ENCODE measurements around the gene HSD17B7. TPM values are rescaled to one million over a fixed set of nuclear protein-coding genes. Genes with fewer than 3 reads are reported as not detected.

Gene HSD17B7
- polyA plus RNA-seq, 3 donors = 11.6 to 15.4 (median 11.9) TPM

DNA sequence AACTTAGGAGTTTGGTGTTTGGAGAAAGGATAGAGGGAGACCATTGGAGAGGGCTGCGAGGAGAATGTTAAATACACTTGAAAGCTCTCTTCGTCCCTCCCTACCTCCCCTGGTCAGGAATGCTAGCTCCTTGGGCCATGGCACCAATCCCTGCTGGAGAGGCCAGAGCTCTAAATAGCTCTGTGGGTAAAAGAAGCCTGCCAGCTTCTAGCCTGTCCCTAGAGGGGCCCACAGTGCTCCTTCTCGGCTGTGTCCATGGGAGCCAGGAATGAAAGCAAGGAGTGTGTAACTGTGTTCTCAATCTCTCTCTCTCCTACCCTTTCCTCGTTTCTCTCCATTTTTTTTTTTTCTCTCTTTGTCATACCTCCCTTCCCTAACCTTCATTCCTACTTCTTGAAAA, 70.6 kb downstream of the HSD17B7 start, which contains the start of gene CCDC190:
Gene CCDC190, minus strand, starts transcription at position 75 of the 400 bp plus-strand sequence. CDS start 1,529 bp downstream, outside the sequence.
- H3K9ac ChIP-seq (ENCODE audit: insufficient read depth, low read length, poor library complexity, severe bottlenecking) = no peak within 1 kb of the TSS
- peaks cover 0 to 5% of the 10 kb centered on the region in 2 donors for H3K27me3 ChIP-seq (ENCODE audit: control insufficient read depth in 2 of 2, insufficient read depth in 2 of 2, low read length in 2 of 2)
- H4K20me1 ChIP-seq (ENCODE audit: insufficient read depth, low read length) = no peaks in the 10 kb centered on the region
- Mint-ChIP-seq H3K4me3 (no peak within 1 kb of the TSS), H3K9me3 (peaks cover 0 to 6% (median 0%) of the 10 kb centered on the region in 7 donors), H3K36me3 (no peaks in the 10 kb centered on the region), H3K4me1 (no peaks in the 10 kb centered on the region), H3K27ac (no peak within 1 kb of the TSS), H3K27me3 (ENCODE audit: low read depth in 3 of 3) (peaks cover 2 to 20% (median 13%) of the 10 kb centered on the region in 3 donors)
- no peaks in the 10 kb centered on the region for H3K4me1 ChIP-seq (ENCODE audit: control insufficient read depth in 1 of 2, insufficient read depth in 2 of 2, low read length in 2 of 2)
- H3K36me3 ChIP-seq (replicated peaks in 1 of 2; ENCODE audit: control insufficient read depth in 1 of 2, insufficient read depth in 2 of 2, low read length in 2 of 2) = no peaks in the 10 kb centered on the region
- no peak within 1 kb of the TSS for H3K4me2 ChIP-seq (replicated peaks; ENCODE audit: extremely low read depth, low read length, poor library complexity, severe bottlenecking)
- DNase-seq = no peak
- no CpG with 5 or more reads among the region's 4 CpGs for WGBS (ENCODE audit: insufficient coverage)
- H3K9me3 ChIP-seq (replicated peaks in 1 of 2; ENCODE audit: control insufficient read depth in 1 of 2, insufficient read depth in 1 of 2, low read length in 2 of 2) = no peaks in the 10 kb centered on the region
- no peak within 1 kb of the TSS for H2AFZ ChIP-seq (ENCODE audit: insufficient read depth, low read depth, low read length, poor library complexity, severe bottlenecking)
- no peak within 1 kb of the TSS for H3K27ac ChIP-seq (ENCODE audit: low read depth in 1 of 2, low read length in 2 of 2)
- TF ChIP-seq, protein P1, sequence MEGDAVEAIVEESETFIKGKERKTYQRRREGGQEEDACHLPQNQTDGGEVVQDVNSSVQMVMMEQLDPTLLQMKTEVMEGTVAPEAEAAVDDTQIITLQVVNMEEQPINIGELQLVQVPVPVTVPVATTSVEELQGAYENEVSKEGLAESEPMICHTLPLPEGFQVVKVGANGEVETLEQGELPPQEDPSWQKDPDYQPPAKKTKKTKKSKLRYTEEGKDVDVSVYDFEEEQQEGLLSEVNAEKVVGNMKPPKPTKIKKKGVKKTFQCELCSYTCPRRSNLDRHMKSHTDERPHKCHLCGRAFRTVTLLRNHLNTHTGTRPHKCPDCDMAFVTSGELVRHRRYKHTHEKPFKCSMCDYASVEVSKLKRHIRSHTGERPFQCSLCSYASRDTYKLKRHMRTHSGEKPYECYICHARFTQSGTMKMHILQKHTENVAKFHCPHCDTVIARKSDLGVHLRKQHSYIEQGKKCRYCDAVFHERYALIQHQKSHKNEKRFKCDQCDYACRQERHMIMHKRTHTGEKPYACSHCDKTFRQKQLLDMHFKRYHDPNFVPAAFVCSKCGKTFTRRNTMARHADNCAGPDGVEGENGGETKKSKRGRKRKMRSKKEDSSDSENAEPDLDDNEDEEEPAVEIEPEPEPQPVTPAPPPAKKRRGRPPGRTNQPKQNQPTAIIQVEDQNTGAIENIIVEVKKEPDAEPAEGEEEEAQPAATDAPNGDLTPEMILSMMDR (IDR thresholded peaks at IDR 0.05) = no peak
- no peak within 1 kb of the TSS for H3K4me3 ChIP-seq (replicated peaks in 1 of 3; ENCODE audit: low read depth in 2 of 3, low read length in 3 of 3)
- intact Hi-C loops (cut with micrococcal nuclease) = no loop called here
- no peaks in the 10 kb centered on the region for H3K79me2 ChIP-seq (ENCODE audit: insufficient read depth, low read length)

DNA sequence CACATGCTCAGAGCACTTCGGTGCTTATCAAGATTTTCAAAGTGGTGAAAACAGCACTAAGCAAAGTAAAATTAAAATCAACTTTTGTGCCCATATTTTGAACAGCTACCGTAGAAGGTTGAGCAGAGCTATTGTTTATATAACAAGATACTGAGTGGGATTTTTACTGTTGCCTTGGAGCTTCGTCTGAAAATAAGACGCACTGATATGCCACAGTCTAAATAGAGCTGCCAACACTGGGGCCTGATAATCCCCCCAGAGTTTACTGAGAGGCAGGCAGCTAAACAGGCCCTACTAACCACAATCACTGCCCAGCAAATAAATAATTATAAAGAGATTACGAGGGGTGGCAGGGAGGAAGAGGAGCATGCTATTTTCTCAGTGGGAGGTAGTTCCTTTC, 71.1 kb downstream of the HSD17B7 start:
- Mint-ChIP-seq H3K4me3 (no peak overlapping the region), H3K4me1 (no peaks in the 10 kb centered on the region), H3K9me3 (peaks cover 0 to 6% (median 0%) of the 10 kb centered on the region in 7 donors), H3K36me3 (no peaks in the 10 kb centered on the region), H3K27me3 (ENCODE audit: low read depth in 3 of 3) (peaks cover 2 to 20% (median 13%) of the 10 kb centered on the region in 3 donors), H3K27ac (no peak overlapping the region)
- intact Hi-C loops (cut with micrococcal nuclease) = no loop called here
- no peak overlapping the region for H3K4me2 ChIP-seq (replicated peaks; ENCODE audit: extremely low read depth, low read length, poor library complexity, severe bottlenecking)
- no peaks in the 10 kb centered on the region for H3K36me3 ChIP-seq (replicated peaks in 1 of 2; ENCODE audit: control insufficient read depth in 1 of 2, insufficient read depth in 2 of 2, low read length in 2 of 2)
- TF ChIP-seq, protein P1 (IDR thresholded peaks at IDR 0.05) = no peak
- H3K27me3 ChIP-seq (ENCODE audit: control insufficient read depth in 2 of 2, insufficient read depth in 2 of 2, low read length in 2 of 2) = peaks cover 0 to 5% of the 10 kb centered on the region in 2 donors
- H2AFZ ChIP-seq (ENCODE audit: insufficient read depth, low read depth, low read length, poor library complexity, severe bottlenecking) = no peak overlapping the region
- no peaks in the 10 kb centered on the region for H3K79me2 ChIP-seq (ENCODE audit: insufficient read depth, low read length)
- DNase-seq = no peak
- 100% methylated on average over 1 of the region's 5 CpGs for WGBS (ENCODE audit: insufficient coverage)
- H4K20me1 ChIP-seq (ENCODE audit: insufficient read depth, low read length) = no peaks in the 10 kb centered on the region
- H3K9ac ChIP-seq (ENCODE audit: insufficient read depth, low read length, poor library complexity, severe bottlenecking) = no peak overlapping the region
- H3K4me1 ChIP-seq (ENCODE audit: control insufficient read depth in 1 of 2, insufficient read depth in 2 of 2, low read length in 2 of 2) = no peaks in the 10 kb centered on the region
- H3K27ac ChIP-seq (ENCODE audit: low read depth in 1 of 2, low read length in 2 of 2) = no peak overlapping the region
- no peak overlapping the region for H3K4me3 ChIP-seq (replicated peaks in 1 of 3; ENCODE audit: low read depth in 2 of 3, low read length in 3 of 3)
- H3K9me3 ChIP-seq (replicated peaks in 1 of 2; ENCODE audit: control insufficient read depth in 1 of 2, insufficient read depth in 1 of 2, low read length in 2 of 2) = no peaks in the 10 kb centered on the region

Small RNAs within 50 kb of the gene (small RNA-seq; reads per million reads assigned to genes)
- not detected for gene RN7SL861P (ENCODE audit: insufficient read length, low read depth)

Other genes starting within 250 kb of the HSD17B7 start
- 1 to 10 TPM; 2.8 to 7.2 (median 5.9) TPM for gene UAP1, start 229.0 kb upstream of the HSD17B7 start, polyA plus RNA-seq
- under 1 TPM in 1 of 3 donors, not detected in 2; 0.07 TPM for gene DDR2, start 158.2 kb upstream of the HSD17B7 start, polyA plus RNA-seq
- not detected for gene CCDC190, start 70.5 kb downstream of the HSD17B7 start, polyA plus RNA-seq